HG03135 (cell line): Measurements from ENCODE around the gene CCDC80.

ENCODE experiments used
- ATAC-seq: cut with Tn5 transposase; IDR thresholded peaks from one replicate; pipeline ENCODE4 v1.9.1; 2021; ENCODE audit warnings: mild to moderate bottlenecking, moderate library complexity; ENCODE audit not compliant: unreplicated experiment

CCDC80 gene

GRCh38 chr3:112656043-112656442 is 15.1 kb upstream of the CCDC80 start:
- no peak for ATAC-seq

- no peak for ATAC-seq
These were observed 14.0 kb upstream of the CCDC80 start for GRCh38 chr3:112654979-112655378.

GRCh38 chr3:112654492-112654891 is 13.5 kb upstream of the CCDC80 start:
- no peak for ATAC-seq

DNA sequence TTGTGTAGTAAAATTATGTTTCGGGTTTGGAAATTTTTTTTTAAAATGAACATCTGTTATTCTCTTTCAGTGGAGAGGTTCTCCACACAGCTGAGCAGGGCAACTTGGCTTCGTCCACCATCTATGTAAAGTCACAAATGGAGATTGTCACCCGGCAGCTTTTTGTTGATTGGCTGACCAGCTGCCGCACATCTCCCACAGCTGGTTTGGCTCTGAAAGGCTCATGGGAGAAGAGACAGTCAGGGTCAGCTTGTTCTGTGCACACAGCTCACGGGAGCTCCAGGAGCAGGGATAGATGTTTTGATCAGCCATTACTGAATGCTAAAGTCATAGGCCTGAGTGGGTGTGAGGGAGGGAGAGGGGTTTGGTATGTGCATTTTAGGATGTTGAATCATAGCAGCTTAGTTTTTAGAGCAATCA is 12.9 kb upstream of the CCDC80 start:
- ATAC-seq = no peak

GRCh38 chr3:112653209-112653871 is 12.4 kb upstream of the CCDC80 start:
- no peak for ATAC-seq

DNA sequence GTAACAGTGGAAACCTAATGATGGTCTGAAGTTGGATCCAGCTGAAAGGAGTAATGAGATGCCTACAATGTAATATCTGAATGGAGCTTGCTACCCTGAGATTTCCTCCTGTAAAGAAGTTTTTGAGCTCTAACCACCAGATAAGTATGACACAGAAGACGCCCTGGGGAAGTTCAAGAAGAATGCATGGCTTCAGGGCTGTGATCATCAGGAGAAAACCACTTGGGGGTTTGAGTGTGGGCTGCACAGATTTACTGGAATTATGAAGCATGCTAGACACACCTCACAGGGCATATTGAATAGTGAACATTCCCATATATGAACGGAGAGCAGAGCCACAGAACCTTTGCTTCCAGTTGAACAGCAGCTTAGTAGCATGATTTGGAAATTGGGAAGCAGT is 10.6 kb upstream of the CCDC80 start:
- ATAC-seq = no peak

DNA sequence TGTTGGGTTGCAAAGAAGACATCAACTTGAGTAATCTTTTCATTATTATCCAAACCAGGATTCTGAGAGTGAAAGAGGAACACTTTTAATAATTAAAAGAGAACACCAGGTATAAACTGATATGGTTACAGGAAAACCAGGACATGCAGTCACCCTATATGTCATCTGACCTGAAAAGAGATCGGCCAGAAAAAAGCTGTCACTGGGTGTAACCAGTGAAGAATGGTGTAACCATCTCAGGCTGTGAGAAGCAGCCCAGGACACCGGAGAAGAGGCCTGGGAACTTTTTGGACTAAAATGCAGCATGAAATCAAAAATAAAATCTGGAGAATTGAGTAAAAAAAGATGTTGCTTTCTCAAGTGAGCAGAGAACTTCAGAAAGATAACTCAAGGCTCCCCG is 10.1 kb upstream of the CCDC80 start:
- no peak for ATAC-seq

GRCh38 chr3:112650482-112650881 is 9.5 kb upstream of the CCDC80 start:
- ATAC-seq = no peak

- ATAC-seq = no peak
These were observed 8.5 kb upstream of the CCDC80 start for GRCh38 chr3:112649478-112649735.

DNA sequence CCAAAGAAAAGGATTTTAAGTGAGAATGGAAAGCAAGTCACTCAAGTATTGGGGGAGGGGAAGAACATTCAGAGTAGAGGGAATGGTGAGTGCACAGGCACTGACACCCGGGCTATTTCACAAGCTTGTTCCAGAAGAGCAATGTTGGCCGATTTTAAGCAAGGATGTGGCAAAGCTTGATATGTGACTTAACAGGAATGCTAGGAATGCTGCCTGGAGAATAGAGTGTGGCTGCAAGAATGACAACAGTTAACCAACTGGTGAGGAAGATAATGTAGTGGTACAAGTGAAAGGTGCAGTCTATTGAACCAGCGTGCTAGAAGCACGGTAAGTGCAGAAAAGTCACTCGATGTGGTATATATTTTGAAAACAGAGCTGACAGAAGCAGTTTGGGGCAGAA is 6.2 kb upstream of the CCDC80 start:
- ATAC-seq = no peak

DNA sequence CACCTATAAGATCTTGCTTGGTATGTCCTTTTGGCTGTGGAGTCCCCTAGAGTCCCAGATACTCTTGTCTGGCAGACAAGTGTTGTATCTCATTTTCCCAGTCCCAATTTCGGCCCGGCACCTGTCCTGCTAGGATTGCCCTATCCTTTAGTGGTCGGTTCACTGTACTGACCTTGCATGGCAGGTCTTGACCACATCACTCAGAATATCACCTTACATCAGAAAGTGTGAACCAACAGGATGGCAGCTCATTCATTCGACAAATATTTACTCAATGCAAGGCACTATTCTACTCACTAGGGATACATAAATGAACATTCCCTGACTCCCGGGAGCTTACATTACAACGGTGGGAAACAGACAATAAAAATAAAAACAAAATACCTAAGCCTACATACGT is 5.7 kb upstream of the CCDC80 start:
- no peak for ATAC-seq

- ATAC-seq = no peak
These were observed 3.5 kb upstream of the CCDC80 start for GRCh38 chr3:112644453-112644852.

GRCh38 chr3:112643621-112644240 is 2.8 kb upstream of the CCDC80 start:
- no peak for ATAC-seq

DNA sequence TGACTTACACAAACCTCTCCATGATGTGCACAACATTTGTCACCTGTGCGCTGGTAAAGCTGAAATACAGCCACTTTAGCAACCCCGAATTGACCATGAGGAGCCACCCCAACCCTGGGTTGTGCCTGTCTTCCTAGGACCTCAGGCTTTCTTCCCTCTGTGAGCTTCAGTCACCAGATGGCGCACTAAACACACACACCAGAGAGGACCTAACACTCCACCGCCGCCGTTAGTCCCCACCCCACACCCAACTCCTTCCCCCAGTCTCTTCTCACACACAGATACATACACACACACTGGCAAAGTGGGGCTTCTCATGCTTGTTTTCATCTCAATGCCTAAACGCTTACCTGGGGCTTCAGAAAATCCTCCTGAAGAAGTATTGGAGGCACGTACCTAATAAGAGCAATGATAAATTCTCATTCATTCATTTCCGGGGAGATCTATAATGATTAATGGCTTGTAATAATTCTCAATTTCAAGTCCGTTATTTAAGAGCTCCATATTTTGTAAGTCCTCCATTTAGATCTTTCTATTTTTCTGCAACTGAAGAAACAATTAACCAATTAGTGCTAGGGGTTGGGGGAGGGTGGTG is 2.1 kb upstream of the CCDC80 start:
- peak; percentile 93 for ATAC-seq

GRCh38 chr3:112640276-112640929 is 540 bp downstream of the CCDC80 start:
- ATAC-seq = no peak

DNA sequence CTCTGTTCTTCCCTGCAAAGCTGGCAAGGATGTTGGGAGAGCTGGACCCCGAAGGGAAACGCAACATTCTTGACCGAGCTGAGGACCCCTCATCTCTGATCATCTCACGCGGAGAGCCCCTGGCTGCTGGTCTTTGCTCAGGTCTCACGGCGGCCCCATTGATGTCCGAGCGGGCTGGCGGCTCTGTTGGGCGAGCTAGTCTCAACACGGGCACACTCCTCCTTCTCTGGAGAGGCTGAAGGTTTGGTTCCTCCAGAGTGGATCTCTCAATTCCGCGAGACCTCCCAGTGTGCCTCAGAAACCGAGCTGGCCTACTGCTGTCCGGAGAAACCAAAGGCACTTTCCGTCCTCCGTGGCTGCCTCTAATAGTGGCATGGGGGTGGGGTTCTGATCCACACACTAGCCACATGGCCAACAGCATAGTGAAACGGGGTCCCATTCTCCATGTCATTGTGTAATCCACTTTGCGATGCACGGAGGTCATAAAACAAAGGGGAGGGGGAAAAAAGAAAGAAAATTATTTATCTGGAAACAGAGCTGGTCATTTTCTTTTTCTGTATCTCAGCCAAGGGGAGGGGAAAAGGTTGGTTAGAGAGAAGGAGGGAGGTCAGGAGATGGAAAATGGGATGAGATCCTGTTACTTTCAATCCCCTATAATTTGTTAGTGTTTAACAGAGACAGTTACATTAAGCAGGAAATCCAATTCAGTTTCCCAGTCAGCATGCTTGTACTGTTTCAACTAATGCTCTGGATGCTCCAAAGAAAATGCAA is 1.3 kb downstream of the CCDC80 start:
- ATAC-seq = no peak

DNA sequence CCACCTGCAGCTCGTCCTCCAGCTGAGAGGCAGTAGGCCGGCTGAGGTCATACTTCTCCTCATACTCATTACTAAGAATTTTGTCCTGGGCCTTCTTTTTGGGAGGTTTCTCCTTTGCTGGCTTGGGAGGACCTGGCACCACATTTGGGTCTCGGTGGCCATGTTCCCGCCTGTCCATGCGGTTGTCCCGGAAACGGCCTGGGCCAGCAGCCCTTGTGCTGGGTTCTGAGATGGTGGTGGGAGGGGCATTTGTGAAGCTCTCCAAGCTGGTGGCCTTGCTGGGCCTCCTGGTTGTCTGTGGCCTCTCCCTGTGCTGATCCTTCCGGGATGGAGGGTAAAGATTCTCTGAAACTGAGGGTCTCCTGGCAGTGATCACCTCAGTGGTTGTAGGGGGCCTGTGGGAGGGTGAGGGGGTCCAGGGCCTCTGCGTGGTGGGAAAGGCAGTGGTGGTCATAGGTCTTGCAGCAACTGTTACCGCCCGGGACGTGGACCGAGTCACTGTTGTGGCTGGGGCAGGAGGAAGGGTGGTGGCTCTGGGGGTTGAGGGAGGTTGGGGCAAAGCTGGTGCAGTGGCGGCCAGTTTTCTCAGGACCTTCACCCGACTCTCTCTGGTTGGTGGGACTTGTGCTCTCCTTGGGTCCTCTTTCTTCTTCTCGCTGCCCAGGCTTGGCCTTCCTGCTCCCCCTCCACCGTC is 2.5 kb downstream of the CCDC80 start:
- no peak for ATAC-seq

GRCh38 chr3:112637700-112638099 is 3.2 kb downstream of the CCDC80 start:
- ATAC-seq = no peak

GRCh38 chr3:112635674-112636073 is 5.3 kb downstream of the CCDC80 start:
- no peak for ATAC-seq

GRCh38 chr3:112634786-112635541 is 6.0 kb downstream of the CCDC80 start:
- ATAC-seq = no peak
